HG03064 (cell line): ENCODE measurements around the gene BCL2.
A peak's percentile ranks its signal among the peaks of the same experiment; 100 is the strongest.

ENCODE experiments used
- ATAC-seq: cut with Tn5 transposase; IDR thresholded peaks from one replicate; pipeline ENCODE4 v1.9.1; 2021; ENCODE audit warnings: low read depth; ENCODE audit not compliant: unreplicated experiment

Gene BCL2

GRCh38 chr18:63099091-63099840 is 220.3 kb downstream of the BCL2 start:
- no peak for ATAC-seq

GRCh38 chr18:63098018-63098981 is 221.3 kb downstream of the BCL2 start:
- peak; percentile 67 for ATAC-seq

- no peak for ATAC-seq
Measured at GRCh38 chr18:63097178-63097577, 222.4 kb downstream of the BCL2 start.

GRCh38 chr18:63096327-63096874 is 223.2 kb downstream of the BCL2 start:
- ATAC-seq = no peak

GRCh38 chr18:63095768-63096167 is 223.8 kb downstream of the BCL2 start:
- ATAC-seq = no peak

- no peak for ATAC-seq
Measured at GRCh38 chr18:63091671-63092364, 227.8 kb downstream of the BCL2 start.

- ATAC-seq = no peak
Measured at GRCh38 chr18:63090334-63090733, 229.2 kb downstream of the BCL2 start.

GRCh38 chr18:63089041-63089440 is 230.5 kb downstream of the BCL2 start:
- no peak for ATAC-seq

GRCh38 chr18:63088262-63088661 is 231.3 kb downstream of the BCL2 start:
- ATAC-seq = no peak

GRCh38 chr18:63087421-63088230 is 231.9 kb downstream of the BCL2 start:
- ATAC-seq = no peak

GRCh38 chr18:63085611-63086010 is 234.0 kb downstream of the BCL2 start:
- ATAC-seq = no peak

- no peak for ATAC-seq
Measured at GRCh38 chr18:63084219-63084618, 235.3 kb downstream of the BCL2 start.

GRCh38 chr18:63083555-63083954 is 236.0 kb downstream of the BCL2 start:
- no peak for ATAC-seq

GRCh38 chr18:63083020-63083531 is 236.5 kb downstream of the BCL2 start:
- ATAC-seq = no peak

- ATAC-seq = no peak
Measured at GRCh38 chr18:63082366-63083019, 237.1 kb downstream of the BCL2 start.

- ATAC-seq = no peak
Measured at GRCh38 chr18:63079114-63079513, 240.5 kb downstream of the BCL2 start.

GRCh38 chr18:63078471-63078870 is 241.1 kb downstream of the BCL2 start:
- peak; percentile 90 for ATAC-seq

GRCh38 chr18:63074981-63075404 is 244.6 kb downstream of the BCL2 start:
- no peak for ATAC-seq

- ATAC-seq = no peak
Measured at GRCh38 chr18:63073481-63073880, 246.1 kb downstream of the BCL2 start.
